HUES48 (cell line): ENCODE measurements around the gene HELLS.
"Not testable (repeated sequence)": the region's sequence is repeated elsewhere in the genome, so short reads cannot be mapped to it uniquely, and the experiment has no call there.

ENCODE experiments used
- H3K27ac ChIP-seq: one replicate; pipeline ENCODE4 v1.7.0; 2013; ENCODE audit warnings: low read depth, low read length, inconsistent platforms
- H3K27me3 ChIP-seq: 2 replicates; pipeline ENCODE4 v1.6.1; 2013; ENCODE audit warnings: mild to moderate bottlenecking, low read length; ENCODE audit not compliant: control insufficient read depth, insufficient read depth
- H3K36me3 ChIP-seq: 2 replicates; pipeline ENCODE4 v1.6.1; 2013; ENCODE audit warnings: low read length; ENCODE audit not compliant: control insufficient read depth, insufficient read depth
- H3K4me1 ChIP-seq: 2 replicates; pipeline ENCODE4 v1.6.1; 2013; ENCODE audit warnings: mild to moderate bottlenecking, low read length; ENCODE audit not compliant: control insufficient read depth, insufficient read depth
- H3K4me3 ChIP-seq: 2 replicates; pipeline ENCODE4 v1.5.1; 2013; ENCODE audit warnings: mild to moderate bottlenecking, low read depth, low read length
- H3K9ac ChIP-seq: 2 replicates; pipeline ENCODE4 v1.6.1; 2013; ENCODE audit warnings: mild to moderate bottlenecking, low read depth, low read length, moderate library complexity
- H3K9me3 ChIP-seq: 2 replicates; pipeline ENCODE4 v1.6.1; 2013; ENCODE audit warnings: low read length; ENCODE audit not compliant: control insufficient read depth, insufficient read depth

The HELLS gene

DNA sequence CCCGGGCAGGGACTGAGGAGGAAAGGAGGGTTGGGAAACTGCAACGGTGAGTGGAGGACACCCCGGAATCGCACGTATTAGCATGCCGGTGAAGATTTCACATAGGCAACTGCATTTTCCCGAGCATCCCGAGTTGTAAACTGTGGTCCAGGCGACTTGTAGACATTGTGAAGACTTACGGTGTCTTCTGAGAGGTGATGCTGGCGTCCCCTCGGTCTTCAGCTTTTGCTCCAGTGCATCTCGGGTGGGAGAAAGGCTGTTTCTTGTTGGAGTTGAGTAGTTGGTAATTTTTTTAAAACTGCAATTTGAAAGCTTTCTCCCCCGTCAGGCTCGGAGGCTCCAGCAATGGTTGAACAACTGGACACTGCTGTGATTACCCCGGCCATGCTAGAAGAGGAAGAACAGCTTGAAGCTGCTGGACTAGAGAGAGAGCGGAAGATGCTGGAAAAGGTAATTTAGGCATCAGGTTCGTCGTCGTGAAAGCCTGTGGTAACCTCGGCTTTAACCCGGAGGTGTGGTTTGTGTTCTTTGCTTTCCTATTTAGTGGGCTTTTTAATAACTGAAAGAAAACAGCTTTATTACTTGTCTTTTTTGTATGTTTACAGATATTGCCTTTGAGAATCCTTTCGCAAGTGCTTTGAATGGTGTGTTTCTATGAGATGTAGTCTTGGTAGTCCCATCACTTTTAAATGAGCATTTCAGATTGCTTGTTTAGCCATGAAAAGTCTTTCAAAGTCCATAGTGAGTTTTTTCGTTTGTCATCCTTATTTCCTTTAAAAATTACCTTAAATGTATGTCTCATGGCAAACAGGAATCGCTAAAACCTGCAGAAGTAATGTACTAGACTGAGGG, 687 bp downstream of the HELLS start:
- Histone ChIP-seq H3K27ac (peak overlapping the region; percentile 98), H3K9ac (peak overlapping the region; percentile 98), H3K27me3 (no peaks in the 10 kb centered on the region), H3K9me3 (no peaks in the 10 kb centered on the region), H3K4me3 (peak overlapping the region; percentile 99), H3K36me3 (peaks cover 35% of the 10 kb centered on the region), H3K4me1 (peaks cover 33% of the 10 kb centered on the region)

DNA sequence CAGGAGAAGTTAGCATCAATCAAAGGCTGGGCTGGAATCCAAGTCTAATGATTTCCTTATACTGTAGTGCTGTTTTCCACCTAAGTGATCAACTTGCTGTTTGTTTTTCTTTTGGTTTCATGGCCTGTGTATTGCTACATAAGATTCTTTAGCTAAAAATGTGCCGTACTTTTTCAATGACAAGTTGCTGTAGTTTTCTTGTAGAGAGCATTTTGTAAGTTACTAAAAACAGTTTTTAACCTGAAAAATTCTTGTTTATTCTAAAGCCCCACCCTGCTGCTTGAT, 1.3 kb downstream of the HELLS start:
- peak overlapping the region; percentile 99 for H3K4me3 ChIP-seq
- H3K36me3 ChIP-seq, result peaks cover 36% of the 10 kb centered on the region
- peaks cover 33% of the 10 kb centered on the region for H3K4me1 ChIP-seq
- no peak overlapping the region for H3K27ac ChIP-seq
- peak overlapping the region; percentile 98 for H3K9ac ChIP-seq
- H3K27me3 ChIP-seq, result no peaks in the 10 kb centered on the region
- no peaks in the 10 kb centered on the region for H3K9me3 ChIP-seq

DNA sequence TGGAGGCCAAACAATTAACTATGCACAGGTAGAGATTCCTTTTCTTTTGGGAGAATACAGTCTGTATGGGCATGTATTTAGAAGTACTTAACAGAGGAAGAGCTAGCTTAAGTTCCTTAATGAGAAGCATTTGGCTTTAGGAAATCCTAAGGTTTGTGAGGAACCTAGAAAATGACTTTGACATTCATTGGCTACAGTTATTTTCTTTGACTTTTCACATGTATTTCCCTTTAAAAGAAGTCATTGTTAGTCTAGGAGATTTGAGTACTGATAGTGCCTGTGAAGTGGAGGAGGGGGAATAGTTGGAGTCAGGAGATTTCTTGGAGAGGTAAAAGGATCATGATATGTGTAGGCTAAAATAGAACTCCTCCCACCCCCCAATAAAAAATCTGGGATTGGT, 3.6 kb downstream of the HELLS start:
- peak overlapping the region; percentile 46 for H3K4me3 ChIP-seq
- H3K27me3 ChIP-seq, result no peaks in the 10 kb centered on the region
- no peaks in the 10 kb centered on the region for H3K9me3 ChIP-seq
- H3K27ac ChIP-seq, result peak overlapping the region; percentile 13
- H3K9ac ChIP-seq, result 0 out of 2 replicates have a peak overlapping the region, but pooled peaks have one; percentile 1
- H3K36me3 ChIP-seq, result peaks cover 56% of the 10 kb centered on the region
- H3K4me1 ChIP-seq, result peaks cover 25% of the 10 kb centered on the region

DNA sequence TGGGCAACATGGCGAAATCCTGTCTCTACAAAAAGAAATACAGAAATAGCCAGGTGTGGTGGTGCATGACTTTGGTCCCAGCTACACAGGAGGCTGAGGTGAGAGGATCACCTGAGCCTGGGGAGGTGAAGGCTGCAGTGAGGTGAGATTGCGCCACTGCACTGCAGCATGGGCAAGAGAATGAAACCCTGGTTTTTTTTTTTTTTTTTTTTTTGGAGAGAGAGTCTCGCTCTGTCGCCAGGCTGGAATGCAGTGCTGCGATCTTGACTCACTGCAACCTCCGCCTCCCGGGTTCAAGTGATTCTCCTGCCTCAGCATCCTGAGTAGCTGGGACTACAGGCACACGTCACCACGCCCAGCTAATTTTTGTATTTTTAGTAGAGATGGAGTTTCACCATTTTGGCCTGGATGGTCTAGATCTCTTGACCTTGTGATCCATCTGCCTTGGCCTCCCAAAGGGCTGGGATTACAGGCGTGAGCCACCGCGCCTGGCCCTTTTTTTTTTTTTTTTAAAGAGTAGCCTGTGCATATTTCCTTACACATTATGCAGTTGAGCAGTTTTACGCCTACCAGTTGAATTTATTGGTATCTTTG, 22.2 kb downstream of the HELLS start:
- peaks cover 98% of the 10 kb centered on the region for H3K36me3 ChIP-seq

DNA sequence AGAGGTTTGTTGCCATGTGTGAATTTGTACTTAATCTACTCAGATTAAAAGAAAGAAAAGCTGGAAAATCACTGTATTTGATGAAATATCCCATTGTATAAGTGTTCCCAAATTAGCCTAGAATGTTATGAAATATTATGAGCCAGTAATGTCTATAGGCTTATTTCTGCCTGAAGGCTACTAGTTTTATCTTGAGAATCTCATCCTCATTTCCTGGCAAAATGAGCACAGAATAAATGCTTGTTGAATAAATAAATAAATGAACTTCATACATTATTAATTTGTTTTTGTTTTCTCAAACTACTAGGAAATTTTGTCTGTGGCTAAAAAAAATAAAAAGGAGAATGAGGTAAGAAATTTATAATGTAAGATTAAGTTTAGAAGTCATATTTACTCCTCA, 25.5 kb downstream of the HELLS start:
- H3K4me3 ChIP-seq, result no peak overlapping the region
- H3K36me3 ChIP-seq, result peaks cover 96% of the 10 kb centered on the region
- H3K4me1 ChIP-seq, result no peaks in the 10 kb centered on the region
- H3K27me3 ChIP-seq, result no peaks in the 10 kb centered on the region
- no peak overlapping the region for H3K27ac ChIP-seq
- no peaks in the 10 kb centered on the region for H3K9me3 ChIP-seq
- no peak overlapping the region for H3K9ac ChIP-seq

More for the DNA sequence above, 22.2 kb downstream of the HELLS start:
- not testable (repeated sequence) for H3K9ac ChIP-seq, H3K4me1 ChIP-seq, H3K27me3 ChIP-seq, H3K4me3 ChIP-seq, H3K27ac ChIP-seq, H3K9me3 ChIP-seq

DNA sequence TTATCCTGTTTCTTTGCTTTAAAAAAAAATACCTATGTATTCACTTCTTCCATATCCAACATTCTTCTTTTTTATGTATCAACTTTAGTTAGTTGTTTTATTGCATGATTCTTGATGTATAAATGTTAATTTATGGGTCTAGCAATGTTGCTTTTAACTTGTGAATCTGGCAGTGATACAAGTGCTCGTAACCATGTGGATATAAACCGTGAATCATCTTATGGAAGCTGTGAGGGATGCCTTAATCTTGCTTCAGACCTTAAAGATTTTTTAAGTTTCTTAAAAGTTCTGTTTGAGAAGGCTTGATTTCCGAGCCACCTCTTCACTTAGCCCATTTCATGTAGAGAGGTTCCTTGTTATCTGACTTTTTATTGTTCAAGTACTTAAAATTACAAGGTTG, 25.9 kb downstream of the HELLS start:
- Histone ChIP-seq H3K4me3 (no peak overlapping the region), H3K27me3 (no peaks in the 10 kb centered on the region), H3K4me1 (no peaks in the 10 kb centered on the region), H3K27ac (no peak overlapping the region), H3K9ac (no peak overlapping the region), H3K9me3 (no peaks in the 10 kb centered on the region), H3K36me3 (peaks cover 96% of the 10 kb centered on the region)

DNA sequence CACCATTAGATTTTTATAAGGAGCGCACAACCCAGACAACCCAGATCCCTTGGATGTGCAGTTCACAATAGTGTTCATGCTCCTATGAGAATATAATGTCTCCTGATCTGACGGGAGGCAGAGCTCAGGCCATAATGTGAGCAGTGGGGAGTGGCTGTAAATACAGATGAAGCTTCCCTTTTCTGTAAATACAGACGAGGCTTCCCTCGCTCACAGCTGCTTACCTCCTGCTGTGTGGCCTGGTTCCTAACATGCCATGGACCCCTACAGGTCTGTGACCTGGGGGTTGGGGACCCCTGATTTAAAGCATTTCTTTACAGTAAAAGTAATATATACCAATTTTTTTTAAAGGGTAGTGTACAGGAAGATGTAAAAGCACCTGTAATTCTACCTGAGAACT, 33.2 kb downstream of the HELLS start:
- Histone ChIP-seq H3K4me3 (no peak overlapping the region), H3K9me3 (no peaks in the 10 kb centered on the region), H3K4me1 (no peaks in the 10 kb centered on the region), H3K27ac (no peak overlapping the region), H3K9ac (no peak overlapping the region), H3K36me3 (peaks cover 89% of the 10 kb centered on the region), H3K27me3 (no peaks in the 10 kb centered on the region)

DNA sequence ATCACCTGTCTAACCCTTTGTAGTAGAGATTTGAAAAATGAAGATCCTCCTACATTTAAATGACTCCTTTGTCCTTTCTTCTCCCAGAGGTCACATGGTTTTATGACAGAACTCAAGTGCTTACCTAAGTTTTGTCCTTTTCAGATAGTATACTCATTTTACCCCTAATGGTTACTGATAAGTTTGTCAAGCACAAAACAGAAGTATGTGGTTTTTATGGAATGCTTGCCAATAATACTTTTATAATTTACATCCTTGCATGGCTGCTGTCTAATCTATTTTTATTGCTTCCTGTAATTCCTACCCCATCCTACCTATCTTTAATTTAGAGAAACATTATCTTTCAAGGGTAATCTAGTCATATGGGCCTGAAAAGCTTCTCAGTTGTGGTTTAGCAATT, 37.5 kb downstream of the HELLS start:
- H3K9me3 ChIP-seq, result no peaks in the 10 kb centered on the region

DNA sequence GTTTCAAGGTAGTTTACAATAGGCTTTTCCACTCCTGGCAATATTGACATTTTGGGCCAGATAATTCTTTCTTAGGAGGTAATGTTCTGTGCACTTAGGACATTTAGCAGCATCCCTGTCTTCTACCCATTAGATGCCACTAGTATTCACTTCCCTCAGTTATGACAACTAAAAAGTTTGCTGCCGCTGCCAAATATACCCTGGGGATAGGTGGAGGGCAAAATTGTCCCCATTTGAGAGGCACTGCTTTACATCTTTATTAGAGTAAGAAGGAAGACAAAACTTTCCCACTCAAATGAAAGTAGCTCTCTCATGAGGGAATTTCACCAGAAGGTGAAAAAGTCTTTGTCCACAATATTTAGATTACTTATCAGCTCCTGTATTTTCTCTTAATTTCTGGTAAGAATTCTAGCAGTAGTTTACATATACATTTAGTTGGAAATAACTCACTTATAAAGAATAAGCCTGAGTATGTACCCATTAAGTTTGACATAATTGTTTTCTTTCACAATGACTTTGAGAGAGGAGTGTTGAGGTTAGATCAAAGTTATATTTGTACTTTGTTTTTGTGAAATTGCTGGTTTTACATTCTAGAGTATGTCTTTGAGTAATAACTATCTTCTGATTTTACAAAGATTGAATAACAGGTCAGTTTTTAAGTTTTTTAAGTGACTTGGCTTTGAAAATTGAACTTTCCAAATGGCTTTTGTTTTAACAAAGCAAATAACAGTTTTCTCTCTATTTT, 46.0 kb downstream of the HELLS start:
- peaks cover 100% of the 10 kb centered on the region for H3K36me3 ChIP-seq
- H3K27ac ChIP-seq, result no peak overlapping the region
- H3K27me3 ChIP-seq, result no peaks in the 10 kb centered on the region
- no peaks in the 10 kb centered on the region for H3K9me3 ChIP-seq
- no peak overlapping the region for H3K4me3 ChIP-seq
- no peak overlapping the region for H3K9ac ChIP-seq
- no peaks in the 10 kb centered on the region for H3K4me1 ChIP-seq

More for the DNA sequence above, 37.5 kb downstream of the HELLS start:
- peaks cover 92% of the 10 kb centered on the region for H3K36me3 ChIP-seq
- no peaks in the 10 kb centered on the region for H3K4me1 ChIP-seq
- H3K4me3 ChIP-seq, result no peak overlapping the region
- no peak overlapping the region for H3K27ac ChIP-seq
- no peak overlapping the region for H3K9ac ChIP-seq
- no peaks in the 10 kb centered on the region for H3K27me3 ChIP-seq

DNA sequence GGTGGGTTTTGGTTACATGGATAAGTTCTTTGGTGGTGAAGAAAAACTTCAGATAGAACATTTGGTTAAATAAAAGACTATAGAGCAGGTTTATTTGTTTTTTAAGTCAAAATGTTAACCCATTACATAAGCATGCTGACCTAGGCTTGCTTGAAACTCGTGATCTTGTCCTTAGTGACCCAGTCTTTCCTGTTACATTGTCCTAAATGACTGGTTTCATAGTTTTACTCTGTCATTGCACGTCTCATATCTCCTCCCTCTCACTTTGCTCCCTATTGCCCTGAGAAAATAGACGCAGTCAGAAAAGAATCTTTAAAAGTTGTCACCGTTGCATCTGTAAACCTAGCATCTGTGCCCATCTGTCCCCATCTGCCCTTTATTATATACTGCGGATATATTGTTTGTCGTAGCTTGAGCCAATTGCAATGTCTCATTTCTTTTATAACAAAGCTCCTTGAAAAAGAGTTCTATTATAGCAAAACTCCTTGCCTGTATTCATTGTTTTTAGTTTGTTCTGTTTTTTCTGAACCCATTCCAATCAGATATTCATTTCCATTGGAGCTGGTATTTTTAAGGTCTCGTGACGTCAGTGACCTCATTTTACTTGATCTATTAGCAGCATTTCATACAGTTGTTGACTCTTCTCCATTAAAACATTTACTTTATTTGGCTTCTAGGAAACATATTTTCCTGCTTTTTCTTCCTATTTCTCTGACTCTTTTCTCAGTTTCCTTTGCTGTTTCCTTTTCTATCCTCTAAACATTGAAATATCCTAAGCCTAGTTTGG, 57.3 kb downstream of the HELLS start:
- Histone ChIP-seq H3K9me3 (no peaks in the 10 kb centered on the region), H3K27me3 (no peaks in the 10 kb centered on the region), H3K4me3 (no peak overlapping the region), H3K4me1 (no peaks in the 10 kb centered on the region), H3K27ac (no peak overlapping the region), H3K9ac (no peak overlapping the region), H3K36me3 (peaks cover 98% of the 10 kb centered on the region)
